Renal cortex interstitium (tissue), 11 donors: ENCODE data around the gene BMPER. TPM values are rescaled to one million over a fixed set of nuclear protein-coding genes. Genes with fewer than 3 reads are reported as not detected.

Experiments
- DNase-seq, 11 donors: peaks; one replicate each; pipeline ENCODE4 v3.0.0-alpha.2; 2013; ENCODE audit warnings: low read depth in 9 of 11, low spot score in 4 of 11; ENCODE audit errors: extremely low read depth in 1 of 11
- polyA plus RNA-seq, 3 donors: library from polyadenylated mRNA; unstranded; fragments of 120-200 nt; gene quantifications; one replicate each; pipeline ENCODE4 v1.2.1, GENCODE V29; 2013; ENCODE audit not compliant: insufficient read length in 3 of 3

The BMPER gene
- polyA plus RNA-seq, 3 donors, result 18.9 to 29.1 (median 24.7) TPM

DNA sequence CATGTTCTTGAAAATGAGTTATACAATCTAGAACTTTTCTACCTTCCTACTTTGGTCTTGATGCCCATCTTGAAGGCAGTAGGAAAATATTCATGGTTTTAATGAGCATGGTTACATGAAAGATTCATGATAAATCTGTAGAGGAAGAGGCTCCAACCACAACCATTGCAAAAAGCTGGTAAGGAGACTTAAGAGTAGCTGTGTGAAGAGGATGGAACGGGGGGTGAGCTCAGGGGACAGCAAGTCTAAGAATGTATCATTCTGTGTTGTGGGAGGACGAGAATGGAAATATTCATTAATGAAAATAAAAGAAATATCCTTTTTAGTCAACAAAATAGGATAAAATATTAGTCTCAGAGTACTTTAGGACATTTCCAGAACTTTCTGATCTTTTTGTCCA, 81.1 kb downstream of the BMPER start:
- no peak for DNase-seq

DNA sequence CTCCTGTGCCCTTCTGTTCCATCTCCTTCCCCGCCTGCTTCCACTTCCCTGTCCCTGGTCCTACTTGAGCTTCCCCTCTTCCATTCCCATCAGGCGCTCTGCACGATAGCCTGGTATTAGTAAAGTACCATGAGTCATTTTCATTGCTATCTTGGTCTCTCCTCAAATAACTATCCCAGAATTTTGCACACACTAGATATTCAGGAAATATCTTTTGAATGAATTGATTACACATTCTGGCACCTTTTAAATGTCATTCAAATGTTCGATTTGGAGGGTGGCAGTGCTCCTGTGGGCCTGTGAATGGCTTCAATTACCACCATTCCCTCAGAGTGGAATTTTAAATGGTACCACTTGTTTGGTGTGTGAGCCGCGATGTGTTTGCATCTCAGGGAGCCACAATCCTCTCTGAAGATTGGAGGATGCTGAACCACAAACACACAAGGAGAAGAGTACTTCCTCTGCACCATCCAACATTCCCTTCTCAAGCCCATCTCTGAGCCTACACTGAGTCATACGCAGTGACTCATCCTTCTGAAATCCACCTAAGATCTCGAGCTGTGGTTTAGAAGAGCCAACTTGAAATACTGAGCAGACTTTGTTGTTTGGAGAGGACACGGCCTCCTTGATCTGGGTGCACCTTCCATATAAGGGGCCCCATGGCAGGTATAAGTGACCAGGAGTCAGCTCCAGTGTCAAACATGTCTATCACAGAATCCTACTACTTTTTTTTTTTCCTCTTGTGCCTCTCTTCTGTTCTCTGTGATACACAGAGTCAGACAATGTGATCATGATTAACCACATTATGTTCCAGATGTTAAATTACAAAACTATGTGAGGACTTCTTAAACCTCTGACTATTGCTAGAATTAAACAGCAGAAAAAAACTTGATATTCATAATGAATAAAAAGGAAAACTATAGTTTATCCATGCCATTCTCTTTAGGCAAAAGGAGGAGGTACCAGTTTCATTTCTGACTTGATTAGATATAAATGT, 81.9 kb downstream of the BMPER start:
- DNase-seq, result no peak

DNA sequence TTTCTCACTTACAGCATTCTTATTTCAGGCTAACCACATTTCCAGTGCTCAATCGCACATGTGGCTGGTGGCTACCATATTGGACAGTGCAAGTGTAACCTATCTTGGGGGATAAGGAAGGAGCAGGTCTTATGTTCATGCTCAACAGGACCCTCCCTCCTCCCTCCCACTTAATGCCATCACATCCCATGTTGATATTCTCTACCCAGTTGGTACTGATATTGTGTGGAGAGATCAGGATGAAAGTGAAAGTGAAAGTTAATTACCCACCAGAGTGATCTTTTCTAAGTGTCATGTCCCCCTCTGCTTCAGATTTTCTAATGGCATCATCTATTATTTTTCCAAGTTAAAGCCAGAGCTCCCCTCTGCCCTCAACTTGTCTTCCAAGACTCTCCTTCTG, 91.6 kb downstream of the BMPER start:
- DNase-seq, result no peak

GRCh38 chr7:33998476-33998875, 93.1 kb downstream of the BMPER start:
- DNase-seq, result peak in 10 of 11 donors; percentile 6 to 40 (median 14)

DNA sequence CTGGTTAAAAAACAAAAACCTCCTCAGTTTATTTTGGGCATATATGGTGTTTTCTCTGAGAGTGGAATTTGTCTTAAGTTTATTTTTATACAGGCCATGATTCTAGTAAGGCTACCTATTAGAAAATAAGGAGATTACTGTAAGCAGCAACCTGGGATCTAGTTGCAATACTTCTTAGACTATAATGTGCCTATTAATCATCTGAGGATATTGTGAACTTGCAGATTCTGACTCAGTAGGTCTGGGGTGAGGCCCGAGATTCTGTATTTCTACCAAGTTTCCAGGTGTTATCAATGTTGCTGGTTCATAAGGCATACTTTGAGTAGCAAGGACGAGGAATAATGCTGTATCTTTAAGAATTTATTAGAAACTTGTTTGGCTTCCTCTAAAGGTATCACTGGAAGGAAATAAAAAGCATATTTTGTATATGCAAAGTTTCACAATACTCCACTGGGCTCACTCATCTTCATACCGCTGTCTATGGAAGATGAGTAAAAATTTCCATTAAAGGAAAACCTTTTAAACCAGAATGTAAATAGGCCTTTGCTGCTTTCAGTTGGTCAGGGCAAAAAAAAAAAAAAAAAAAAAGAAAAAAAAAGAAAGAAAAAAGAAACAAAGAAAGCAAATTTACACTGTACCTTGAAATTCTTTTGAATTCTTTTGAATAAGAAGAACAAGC, 105.8 kb downstream of the BMPER start:
- DNase-seq, result no peak

- no peak for DNase-seq
Observed at GRCh38 chr7:34011696-34012095, 106.4 kb downstream of the BMPER start.

DNA sequence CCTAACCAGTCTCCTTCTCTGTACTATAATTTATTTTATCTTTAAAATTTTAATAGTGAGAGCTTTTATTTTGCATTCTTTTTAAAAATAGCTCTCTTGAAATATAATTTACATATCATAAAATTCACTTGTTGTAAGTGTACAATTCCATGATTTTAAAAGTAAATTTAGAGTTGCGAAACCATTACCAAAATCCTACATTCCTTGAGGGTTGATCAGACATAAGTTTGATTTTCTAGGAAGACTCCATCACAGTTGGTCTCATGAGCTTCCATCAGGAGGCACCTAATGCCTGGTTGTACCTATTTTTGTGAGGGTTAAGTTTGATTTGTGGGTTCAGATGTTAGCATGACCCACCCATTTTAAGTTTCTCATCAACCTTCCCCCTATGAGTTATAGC, 108.1 kb downstream of the BMPER start:
- DNase-seq, result no peak

GRCh38 chr7:34015651-34016050, 110.3 kb downstream of the BMPER start:
- no peak for DNase-seq

DNA sequence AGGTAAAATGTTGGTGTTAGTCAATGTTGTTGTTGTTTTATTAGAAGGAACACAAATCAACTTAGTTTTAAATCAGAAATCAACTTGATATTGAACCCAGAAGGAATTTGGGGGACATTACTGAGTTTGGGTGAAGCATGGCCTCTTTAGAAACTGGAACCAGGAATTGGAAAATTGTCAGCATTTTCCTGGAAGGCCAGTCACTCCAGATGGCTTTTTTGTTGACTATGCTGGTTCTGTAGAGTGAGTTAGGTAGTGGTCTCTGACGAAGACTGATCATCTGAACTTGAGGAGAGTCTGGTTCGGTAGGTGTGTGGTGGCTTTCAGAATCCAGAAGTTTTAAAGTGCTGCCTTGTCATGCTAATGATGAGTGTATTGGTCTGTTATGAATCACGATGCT, 111.5 kb downstream of the BMPER start:
- DNase-seq, result no peak

GRCh38 chr7:34019301-34019790, 114.0 kb downstream of the BMPER start:
- DNase-seq, result no peak

GRCh38 chr7:34022626-34023025, 117.3 kb downstream of the BMPER start:
- DNase-seq, result no peak

DNA sequence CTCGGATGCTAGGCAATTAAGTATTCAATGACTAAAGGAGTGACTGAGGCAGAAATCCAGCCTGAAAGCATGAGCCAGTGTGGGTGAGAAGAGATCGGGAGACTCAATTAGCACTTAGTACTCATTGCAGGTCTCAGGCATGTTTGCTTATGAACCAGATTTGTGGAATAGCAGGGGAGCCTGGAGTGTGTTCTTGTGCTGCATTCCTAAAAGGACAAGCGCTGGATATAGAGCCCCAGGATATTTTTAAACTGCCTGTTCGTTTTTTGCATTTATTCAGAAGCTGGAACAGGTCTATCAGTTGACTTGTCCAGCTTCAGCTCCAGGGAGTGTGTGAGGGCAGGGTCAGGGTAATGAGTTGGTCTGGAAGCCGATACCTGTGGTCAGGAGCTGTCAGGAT, 120.3 kb downstream of the BMPER start:
- DNase-seq, result no peak

- DNase-seq, result no peak
Observed at GRCh38 chr7:34026481-34027190, 121.3 kb downstream of the BMPER start.

DNA sequence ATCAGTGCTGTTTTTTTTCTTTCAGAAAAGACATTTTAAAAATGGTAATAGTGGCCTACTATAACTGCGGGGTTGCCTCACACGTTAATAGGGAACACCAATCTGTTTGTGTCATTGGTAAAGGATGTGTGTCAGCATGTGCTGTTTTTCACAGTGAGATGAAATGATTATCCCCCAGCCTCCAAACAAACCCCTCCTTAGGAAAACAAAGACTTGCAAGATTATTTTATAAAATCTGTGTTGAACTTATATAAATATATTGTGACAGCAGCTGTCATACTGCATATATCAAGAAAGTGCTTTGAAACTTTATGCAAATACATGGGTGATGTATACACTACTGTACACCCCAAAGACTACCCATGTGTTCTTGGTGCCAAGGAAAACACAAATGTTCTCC, 125.8 kb downstream of the BMPER start:
- DNase-seq, result no peak

DNA sequence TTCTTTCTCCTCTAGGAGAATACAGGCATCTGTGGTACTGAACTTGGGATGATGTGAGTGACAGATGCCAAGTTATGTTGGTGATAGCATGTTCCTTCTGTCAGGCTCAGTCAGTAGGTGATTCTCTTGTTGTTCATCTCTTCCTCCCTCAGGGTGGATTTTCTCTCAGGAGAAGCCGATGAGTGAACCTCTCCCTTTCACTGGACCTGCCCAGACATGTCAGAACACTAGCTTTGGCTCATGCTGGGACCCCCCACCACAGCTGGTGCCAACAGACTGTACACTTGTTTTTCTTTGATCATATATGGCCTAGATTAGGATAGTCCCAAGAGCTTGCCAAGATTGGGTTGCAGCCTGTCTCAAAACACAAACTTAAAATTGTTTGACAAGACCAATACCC, 129.4 kb downstream of the BMPER start:
- no peak for DNase-seq

GRCh38 chr7:34036051-34036920, 130.9 kb downstream of the BMPER start:
- peak in 3 of 11 donors; percentile 7 to 32 (median 11) for DNase-seq

DNA sequence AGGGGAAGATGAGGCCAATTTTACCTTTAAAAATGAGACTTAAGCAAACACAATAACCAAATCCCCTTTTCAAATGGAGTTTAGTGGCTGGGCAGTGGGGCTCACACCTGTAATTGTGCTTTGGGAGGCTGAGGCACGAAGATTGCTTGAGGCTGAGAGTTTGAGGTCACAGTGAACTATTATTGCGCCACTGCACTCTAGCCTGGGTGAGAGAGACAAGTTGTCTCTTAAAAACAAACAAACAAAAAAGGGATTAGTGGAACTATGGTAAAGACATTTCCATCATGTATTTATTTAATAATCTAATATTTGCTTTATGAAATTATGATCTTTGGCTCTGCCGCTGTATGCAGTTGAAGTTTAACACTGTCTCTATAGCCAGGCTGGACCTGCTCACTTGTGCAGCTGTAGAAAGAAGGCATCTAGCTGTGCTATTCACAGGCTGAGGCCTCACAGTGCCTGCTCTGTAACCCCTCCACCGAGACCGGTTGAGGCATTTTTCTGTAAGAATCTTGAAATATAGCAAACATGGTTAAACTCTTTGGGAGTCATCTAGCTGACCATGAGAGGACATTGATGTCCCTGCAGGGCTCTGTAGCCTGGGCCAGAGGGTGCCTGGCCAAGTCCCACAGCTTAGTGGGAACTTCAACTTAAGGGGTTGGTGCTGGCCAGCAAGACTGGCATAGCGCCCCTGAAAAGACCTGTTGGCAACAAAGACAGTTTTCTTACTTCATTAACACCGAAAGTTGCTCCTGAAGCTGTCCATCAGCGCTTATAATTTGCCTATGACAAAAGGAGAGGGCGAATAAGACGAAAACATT, 131.8 kb downstream of the BMPER start:
- no peak for DNase-seq
